GM18519 (cell line): Measurements from ENCODE around the gene TPGS2.
"Not testable (repeated sequence)": the region's sequence is repeated elsewhere in the genome, so short reads cannot be mapped to it uniquely, and the experiment has no call there.

Experiments used
- ATAC-seq: cut with Tn5 transposase; IDR thresholded peaks from one replicate; pipeline ENCODE4 v1.9.1; 2021; ENCODE audit warnings: mild to moderate bottlenecking, moderate library complexity; ENCODE audit not compliant: unreplicated experiment, low FRiP score

Gene TPGS2

DNA sequence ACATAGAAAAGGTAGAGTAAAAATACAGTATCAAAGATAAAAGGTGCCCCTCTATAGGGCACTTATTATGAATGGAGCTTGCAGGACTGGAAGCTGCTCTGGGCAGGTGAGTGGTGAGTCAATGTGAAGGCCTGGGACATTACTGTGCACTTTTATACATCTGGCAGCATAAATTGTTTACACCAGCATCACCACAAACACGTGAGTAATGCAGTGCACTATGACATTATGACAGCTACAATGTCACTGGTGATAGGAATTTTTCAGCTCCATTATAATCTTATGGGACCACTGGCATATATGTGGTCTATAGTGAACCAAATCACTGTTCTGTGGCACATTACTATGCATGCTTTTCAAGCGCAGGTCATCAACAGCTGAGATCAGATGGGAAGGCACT is 48.1 kb downstream of the TPGS2 start:
- ATAC-seq = no peak

DNA sequence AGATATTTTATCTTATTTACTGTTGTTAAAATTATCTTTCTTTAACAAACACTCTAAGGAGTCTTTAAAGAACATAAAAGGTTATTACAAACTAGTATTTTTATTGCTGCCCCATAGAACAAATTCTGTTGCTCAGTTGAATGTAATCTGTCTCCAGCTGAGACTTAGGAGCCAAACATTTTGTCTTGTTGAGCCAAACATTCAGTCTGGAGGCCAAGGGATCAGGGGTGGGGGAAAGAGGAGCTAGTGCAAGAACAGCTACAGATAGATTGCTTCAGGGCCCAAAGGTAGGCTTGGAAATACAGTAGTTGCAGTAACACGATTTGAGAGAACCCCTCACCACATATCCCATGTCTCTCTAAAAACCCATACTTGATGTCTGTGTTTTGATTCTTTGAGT is 51.2 kb downstream of the TPGS2 start:
- ATAC-seq = no peak

- ATAC-seq = no peak
Observed at GRCh38 chr18:36776650-36777049, 52.2 kb downstream of the TPGS2 start.

GRCh38 chr18:36775396-36775795 is 53.4 kb downstream of the TPGS2 start:
- ATAC-seq = no peak

GRCh38 chr18:36772241-36772723 is 56.5 kb downstream of the TPGS2 start:
- ATAC-seq = no peak

DNA sequence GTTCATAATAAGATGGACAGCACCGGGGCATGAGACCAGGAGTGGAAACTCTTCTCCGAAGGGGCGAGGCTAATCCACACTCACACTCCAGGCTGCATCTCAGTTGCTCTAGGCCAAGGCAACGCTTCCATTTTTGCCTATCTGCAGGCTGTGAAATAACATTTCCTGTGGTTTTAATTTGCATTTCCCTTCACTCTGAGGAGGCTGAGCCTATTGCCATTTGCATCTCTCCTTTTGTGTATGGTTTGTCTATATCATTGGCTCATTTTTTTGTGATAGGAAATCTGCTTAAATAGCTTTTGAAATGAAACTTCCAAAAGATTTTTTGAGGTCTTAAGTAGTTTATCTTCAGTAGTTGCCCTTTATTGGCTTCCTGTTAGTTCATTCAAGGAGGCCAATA is 57.6 kb downstream of the TPGS2 start:
- ATAC-seq = no peak

GRCh38 chr18:36770315-36770946 is 58.4 kb downstream of the TPGS2 start:
- ATAC-seq = no peak

- no peak for ATAC-seq
Observed at GRCh38 chr18:36769611-36770314, 59.0 kb downstream of the TPGS2 start.

DNA sequence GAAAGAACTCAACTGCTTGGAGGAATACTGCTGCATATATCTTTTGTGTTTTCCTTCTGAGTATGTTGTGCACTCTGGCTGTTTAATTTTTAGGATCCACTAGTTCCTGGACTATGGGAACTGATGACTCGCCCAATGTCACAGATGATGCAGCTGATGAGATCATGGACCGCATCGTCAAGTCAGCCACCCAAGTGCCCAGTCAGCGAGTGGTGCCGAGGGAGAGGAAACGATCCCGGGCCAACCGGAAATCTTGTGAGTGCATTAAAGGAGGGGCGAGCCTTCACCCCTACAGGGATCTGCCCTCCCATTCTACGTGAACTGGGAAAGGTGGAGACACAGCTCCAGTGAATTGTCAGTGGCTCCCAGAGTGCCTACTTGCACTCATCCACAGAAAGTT is 59.6 kb downstream of the TPGS2 start:
- ATAC-seq = no peak

DNA sequence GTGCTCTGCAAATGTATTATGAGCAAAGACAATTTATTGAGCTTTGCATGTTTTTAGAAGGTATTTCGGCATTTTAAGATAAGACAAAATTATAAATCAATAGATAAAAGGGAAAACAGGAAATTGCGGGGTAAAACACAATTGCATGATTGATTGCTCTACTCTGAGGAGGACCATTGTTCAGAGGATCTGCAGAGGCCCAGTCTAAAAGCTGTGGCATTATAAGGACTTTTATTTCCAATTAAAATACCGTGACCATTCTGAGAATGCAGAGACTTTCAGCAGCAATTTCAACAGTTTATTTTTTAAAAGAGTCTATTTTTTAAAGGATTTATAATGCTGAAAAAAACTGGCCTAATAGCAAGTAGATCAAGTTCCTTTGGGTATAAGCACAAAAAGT is 62.0 kb downstream of the TPGS2 start:
- no peak for ATAC-seq

DNA sequence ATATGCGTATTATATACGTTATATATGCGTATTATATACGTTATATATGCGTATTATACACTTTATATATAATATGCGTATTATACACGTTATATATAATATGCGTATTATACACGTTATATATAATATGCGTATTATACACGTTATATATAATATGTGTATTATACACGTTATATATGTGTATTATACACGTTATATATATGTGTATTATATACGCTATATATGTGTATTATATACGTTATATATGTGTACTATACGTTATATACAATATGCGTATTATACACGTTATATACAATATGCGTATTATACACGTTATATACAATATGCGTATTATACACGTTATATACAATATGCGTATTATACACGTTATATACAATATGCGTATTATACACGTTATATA is 65.8 kb downstream of the TPGS2 start:
- not testable (repeated sequence) for ATAC-seq

GRCh38 chr18:36762074-36762473 is 66.7 kb downstream of the TPGS2 start:
- ATAC-seq = no peak

DNA sequence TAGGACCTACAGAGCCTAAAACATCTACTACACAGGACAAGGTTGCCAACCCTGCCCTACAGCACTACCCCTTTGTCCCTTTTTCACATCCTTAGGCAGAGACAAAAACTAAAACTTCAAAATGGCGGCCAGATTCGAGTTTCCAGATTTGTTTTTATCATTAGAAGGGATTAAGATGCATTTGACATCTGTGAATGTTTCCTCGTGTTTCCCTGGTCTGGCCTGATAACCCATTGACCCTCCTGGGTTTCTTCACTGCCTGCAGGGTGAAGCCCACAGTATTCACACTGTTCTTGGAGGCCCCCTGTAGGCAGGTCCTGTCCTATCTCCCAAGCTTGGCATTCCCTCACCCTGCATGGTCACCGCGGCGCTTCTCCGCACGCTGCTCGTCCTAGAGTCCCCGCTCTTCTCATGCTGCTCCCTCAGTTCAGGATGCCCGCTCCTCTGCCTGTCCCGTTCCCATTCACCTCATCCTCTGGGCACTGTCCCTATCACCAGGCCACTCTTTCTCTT is 67.6 kb downstream of the TPGS2 start:
- ATAC-seq = no peak

- no peak for ATAC-seq
Observed at GRCh38 chr18:36760598-36760997, 68.2 kb downstream of the TPGS2 start.

DNA sequence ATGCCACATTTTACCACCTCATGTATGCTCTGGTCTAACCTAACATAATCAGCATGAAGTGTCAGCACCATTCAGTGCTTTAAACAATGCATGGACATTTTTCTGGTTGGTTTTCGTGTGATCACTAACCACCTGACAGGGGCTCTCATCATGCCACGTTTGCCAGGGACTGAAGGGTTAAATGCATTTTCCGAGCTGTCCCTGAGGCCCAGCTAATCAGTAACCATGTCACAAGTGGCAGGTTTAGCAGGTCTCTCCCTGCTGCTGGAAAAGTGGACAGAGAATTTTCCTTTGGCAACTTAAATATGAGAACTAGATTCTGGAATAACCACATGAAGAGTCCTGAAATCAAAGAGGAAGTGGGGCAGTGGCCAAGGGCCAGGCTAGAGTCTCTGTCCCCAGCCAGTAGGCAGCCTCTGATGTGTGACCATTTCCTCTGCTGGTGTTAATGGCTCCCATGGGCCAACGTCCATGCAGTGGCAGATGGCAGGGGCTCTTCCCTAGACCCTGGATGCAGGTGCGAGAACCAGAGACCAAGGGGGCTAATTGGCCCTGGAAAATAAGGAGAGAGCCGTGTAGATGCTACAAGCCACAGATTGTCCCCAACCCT is 69.5 kb downstream of the TPGS2 start:
- ATAC-seq = no peak

DNA sequence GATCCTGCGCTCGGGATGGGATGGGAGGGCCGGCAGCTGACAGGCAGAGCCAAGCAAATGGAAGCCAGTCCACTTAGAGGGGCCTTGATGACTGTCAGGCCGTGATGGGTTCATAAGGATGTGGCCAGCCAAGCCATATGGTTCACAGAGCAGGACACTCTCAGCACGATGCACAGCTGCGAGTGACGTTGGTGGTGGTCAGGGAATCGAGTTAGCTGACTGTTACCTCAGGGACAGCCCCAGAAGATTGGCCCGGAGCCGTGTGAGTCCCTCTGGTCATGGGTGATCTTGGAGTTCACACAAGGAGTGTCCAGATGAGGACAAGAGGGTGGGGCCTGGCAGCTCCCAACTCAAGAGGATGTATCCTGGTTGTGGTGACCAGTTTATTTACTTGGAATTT is 70.2 kb downstream of the TPGS2 start:
- ATAC-seq = no peak

DNA sequence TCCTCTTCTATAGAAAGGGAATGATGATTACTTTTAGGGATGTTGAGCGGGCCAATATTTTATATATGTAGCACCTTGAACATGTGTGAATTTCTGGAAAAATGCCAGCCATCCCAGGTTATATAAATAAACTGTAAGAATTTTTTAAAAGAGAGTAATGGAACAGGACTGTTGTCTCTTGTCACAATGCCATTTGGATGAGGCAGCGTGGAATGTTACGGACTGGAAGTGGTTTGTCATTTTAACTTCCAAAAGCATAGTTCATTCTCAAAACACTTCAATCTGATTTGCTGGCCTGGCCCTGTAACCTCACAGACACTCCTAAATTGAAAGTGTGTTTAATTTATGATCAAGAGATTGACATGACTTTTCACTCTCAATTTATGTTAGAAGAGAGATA is 70.8 kb downstream of the TPGS2 start:
- ATAC-seq = no peak

DNA sequence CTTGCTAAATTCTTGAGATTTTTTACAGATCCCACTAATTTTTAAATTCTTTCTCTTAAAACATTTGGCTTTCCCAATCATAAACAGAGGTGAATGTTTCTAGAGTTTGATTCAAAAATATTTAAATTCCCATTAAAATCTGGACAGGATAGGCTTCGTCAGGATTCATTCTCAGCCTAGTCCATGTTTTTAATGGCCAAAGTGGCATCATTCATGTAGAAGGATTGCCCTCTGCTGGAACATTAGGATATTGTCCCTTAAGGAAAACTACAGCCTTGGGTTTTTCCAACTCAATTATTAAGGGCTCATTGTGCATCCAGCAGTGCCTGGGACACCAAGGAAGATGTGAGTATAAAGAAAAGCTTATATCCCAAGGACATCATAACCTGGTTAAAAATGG is 71.7 kb downstream of the TPGS2 start:
- ATAC-seq = no peak

GRCh38 chr18:36756242-36756641 is 72.6 kb downstream of the TPGS2 start:
- ATAC-seq = no peak

DNA sequence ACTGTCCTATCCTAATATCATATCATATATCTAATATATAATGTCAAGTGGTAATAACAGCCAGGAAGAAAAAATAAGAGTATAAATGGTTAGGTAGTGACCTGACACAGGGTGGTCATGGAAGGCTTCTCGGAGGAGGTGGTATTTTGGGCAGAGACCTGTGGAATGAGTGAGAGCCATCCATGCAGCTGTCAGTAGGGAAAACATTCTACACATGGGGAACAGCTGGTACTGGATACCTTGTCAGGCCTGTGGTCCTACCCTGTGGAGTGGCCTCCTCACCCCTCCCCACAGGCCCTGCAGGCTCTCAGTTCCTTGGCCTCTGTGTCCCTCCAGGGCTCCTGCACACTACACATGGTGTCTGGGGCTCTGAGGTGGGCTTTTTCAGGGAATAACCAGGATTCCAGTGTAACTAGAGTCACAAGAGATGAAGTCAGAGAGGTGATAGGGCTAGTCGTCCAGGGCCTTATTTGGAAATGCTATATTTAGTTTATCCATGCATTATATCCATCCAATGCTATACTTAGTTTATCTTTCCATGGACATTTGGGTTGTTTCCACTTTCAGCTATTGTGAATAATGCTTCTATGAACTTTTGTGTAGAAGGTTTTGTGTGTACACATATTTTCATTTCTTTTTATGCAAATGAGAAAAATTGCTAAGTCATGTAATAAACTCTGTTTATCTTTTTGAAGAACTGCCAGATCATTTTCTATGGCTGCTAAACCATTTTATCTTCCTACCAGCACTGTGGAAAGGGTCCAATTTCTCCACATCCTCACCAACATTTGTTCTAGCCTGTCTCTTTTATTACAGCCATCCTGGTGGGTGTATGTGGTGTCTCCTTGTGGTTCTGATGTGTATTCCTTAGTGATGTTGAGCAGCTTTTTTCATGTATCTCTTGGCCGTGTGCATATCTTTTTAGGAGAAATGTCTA is 75.6 kb downstream of the TPGS2 start:
- no peak for ATAC-seq
